ENCODE data around the gene ZCCHC18. TPM values are rescaled to one million over a fixed set of nuclear protein-coding genes. Genes with fewer than 3 reads are reported as not detected.

The ZCCHC18 gene
- total and polyA plus RNA-seq, 9 of the 15 experiments (the other 6 are each of a cell fraction or from before 2014, with no cell fraction given): not detected

- TF ChIP-seq, protein P1, sequence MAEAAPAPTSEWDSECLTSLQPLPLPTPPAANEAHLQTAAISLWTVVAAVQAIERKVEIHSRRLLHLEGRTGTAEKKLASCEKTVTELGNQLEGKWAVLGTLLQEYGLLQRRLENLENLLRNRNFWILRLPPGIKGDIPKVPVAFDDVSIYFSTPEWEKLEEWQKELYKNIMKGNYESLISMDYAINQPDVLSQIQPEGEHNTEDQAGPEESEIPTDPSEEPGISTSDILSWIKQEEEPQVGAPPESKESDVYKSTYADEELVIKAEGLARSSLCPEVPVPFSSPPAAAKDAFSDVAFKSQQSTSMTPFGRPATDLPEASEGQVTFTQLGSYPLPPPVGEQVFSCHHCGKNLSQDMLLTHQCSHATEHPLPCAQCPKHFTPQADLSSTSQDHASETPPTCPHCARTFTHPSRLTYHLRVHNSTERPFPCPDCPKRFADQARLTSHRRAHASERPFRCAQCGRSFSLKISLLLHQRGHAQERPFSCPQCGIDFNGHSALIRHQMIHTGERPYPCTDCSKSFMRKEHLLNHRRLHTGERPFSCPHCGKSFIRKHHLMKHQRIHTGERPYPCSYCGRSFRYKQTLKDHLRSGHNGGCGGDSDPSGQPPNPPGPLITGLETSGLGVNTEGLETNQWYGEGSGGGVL (CRISPR knock-in tag; IDR thresholded peaks at IDR 0.05): no peak
- TF ChIP-seq NEUROD1 (IDR thresholded peaks at IDR 0.05; ENCODE audit: borderline replicate concordance, low read depth, low read length, partially characterized antibody): peak; percentile 76
- peak; percentile 94 for TF ChIP-seq ESRRA (IDR thresholded peaks at IDR 0.05; ENCODE audit: borderline replicate concordance, low read depth)
- TF ChIP-seq, protein P2, sequence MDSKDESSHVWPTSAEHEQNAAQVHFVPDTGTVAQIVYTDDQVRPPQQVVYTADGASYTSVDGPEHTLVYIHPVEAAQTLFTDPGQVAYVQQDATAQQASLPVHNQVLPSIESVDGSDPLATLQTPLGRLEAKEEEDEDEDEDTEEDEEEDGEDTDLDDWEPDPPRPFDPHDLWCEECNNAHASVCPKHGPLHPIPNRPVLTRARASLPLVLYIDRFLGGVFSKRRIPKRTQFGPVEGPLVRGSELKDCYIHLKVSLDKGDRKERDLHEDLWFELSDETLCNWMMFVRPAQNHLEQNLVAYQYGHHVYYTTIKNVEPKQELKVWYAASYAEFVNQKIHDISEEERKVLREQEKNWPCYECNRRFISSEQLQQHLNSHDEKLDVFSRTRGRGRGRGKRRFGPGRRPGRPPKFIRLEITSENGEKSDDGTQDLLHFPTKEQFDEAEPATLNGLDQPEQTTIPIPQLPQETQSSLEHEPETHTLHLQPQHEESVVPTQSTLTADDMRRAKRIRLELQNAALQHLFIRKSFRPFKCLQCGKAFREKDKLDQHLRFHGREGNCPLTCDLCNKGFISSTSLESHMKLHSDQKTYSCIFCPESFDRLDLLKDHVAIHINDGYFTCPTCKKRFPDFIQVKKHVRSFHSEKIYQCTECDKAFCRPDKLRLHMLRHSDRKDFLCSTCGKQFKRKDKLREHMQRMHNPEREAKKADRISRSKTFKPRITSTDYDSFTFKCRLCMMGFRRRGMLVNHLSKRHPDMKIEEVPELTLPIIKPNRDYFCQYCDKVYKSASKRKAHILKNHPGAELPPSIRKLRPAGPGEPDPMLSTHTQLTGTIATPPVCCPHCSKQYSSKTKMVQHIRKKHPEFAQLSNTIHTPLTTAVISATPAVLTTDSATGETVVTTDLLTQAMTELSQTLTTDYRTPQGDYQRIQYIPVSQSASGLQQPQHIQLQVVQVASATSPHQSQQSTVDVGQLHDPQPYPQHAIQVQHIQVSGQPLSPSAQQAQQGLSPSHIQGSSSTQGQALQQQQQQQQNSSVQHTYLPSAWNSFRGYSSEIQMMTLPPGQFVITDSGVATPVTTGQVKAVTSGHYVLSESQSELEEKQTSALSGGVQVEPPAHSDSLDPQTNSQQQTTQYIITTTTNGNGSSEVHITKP (IDR thresholded peaks at IDR 0.05; ENCODE audit: partially characterized antibody): no peak
- peak; percentile 47; the same call in 1 of the 2 replicates for TF ChIP-seq SP1 (CRISPR knock-in tag; IDR thresholded peaks at IDR 0.05)
- peak; percentile 99 for TF ChIP-seq DIDO1 (tag; IDR thresholded peaks at IDR 0.05; ENCODE audit: low read depth)
- TF ChIP-seq MIER1 (IDR thresholded peaks at IDR 0.05; ENCODE audit: low read depth): 0 out of 2 replicates have a peak, but pooled peaks have one; percentile 42
- TF ChIP-seq NCOA2 (IDR thresholded peaks at IDR 0.05; ENCODE audit: partially characterized antibody in 2 of 2): peak in 1 of 2 experiments; percentile 28
- TF ChIP-seq, protein P3, sequence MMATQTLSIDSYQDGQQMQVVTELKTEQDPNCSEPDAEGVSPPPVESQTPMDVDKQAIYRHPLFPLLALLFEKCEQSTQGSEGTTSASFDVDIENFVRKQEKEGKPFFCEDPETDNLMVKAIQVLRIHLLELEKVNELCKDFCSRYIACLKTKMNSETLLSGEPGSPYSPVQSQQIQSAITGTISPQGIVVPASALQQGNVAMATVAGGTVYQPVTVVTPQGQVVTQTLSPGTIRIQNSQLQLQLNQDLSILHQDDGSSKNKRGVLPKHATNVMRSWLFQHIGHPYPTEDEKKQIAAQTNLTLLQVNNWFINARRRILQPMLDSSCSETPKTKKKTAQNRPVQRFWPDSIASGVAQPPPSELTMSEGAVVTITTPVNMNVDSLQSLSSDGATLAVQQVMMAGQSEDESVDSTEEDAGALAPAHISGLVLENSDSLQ (IDR thresholded peaks at IDR 0.05): peak; percentile 82
- peak; percentile 72; the same call in 1 of the 2 replicates for TF ChIP-seq TFAP4 (CRISPR knock-in tag; IDR thresholded peaks at IDR 0.05; ENCODE audit: borderline replicate concordance)
- TF ChIP-seq, protein P4, sequence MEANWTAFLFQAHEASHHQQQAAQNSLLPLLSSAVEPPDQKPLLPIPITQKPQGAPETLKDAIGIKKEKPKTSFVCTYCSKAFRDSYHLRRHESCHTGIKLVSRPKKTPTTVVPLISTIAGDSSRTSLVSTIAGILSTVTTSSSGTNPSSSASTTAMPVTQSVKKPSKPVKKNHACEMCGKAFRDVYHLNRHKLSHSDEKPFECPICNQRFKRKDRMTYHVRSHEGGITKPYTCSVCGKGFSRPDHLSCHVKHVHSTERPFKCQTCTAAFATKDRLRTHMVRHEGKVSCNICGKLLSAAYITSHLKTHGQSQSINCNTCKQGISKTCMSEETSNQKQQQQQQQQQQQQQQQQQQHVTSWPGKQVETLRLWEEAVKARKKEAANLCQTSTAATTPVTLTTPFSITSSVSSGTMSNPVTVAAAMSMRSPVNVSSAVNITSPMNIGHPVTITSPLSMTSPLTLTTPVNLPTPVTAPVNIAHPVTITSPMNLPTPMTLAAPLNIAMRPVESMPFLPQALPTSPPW (CRISPR knock-in tag; IDR thresholded peaks at IDR 0.05): peak; percentile 90
- TF ChIP-seq SMAD4 (CRISPR knock-in tag; conservative IDR thresholded peaks at IDR 0.05): peak; percentile 73
Observed at GRCh38 chrX:104156630-104157529, 44.6 kb downstream of the ZCCHC18 start, which contains the start of gene SLC25A53 (continued).
